Ascending aorta (tissue), 2 donors: ENCODE results near the gene FBXL13. TPM values are rescaled to one million over a fixed set of nuclear protein-coding genes. Genes with fewer than 3 reads are reported as not detected.
"Not testable (repeated sequence)": the region's sequence is repeated elsewhere in the genome, so short reads cannot be mapped to it uniquely, and the experiment has no call there.

Experiments
- DNase-seq, 2 donors: peaks; one replicate each; pipeline ENCODE4 v3.0.0-alpha.2; 2019; ENCODE audit warnings: low spot score in 2 of 2
- H3K27ac ChIP-seq, 2 donors: fragments of 200-600 bp; sonication (generic); one replicate each; pipeline ENCODE4 v1.5.1; 2016 to 2017; ENCODE audit warnings: mild to moderate bottlenecking in 1 of 2
- H3K27me3 ChIP-seq: fragments of 200-600 bp; sonication (generic); one replicate; pipeline ENCODE4 v1.5.1; 2017
- H3K36me3 ChIP-seq, 2 donors: fragments of 200-600 bp; sonication (generic); one replicate each; pipeline ENCODE4 v1.5.1; 2016
- H3K4me1 ChIP-seq, 2 donors: fragments of 200-600 bp; sonication (generic); one replicate each; pipeline ENCODE4 v1.5.1; 2016 to 2017; ENCODE audit warnings: mild to moderate bottlenecking in 1 of 2
- H3K4me3 ChIP-seq, 2 donors: fragments of 200-600 bp; sonication (generic); one replicate each; pipeline ENCODE4 v1.5.1; 2016 to 2017; ENCODE audit warnings: mild to moderate bottlenecking in 1 of 2
- H3K9me3 ChIP-seq, 2 donors: fragments of 200-600 bp; sonication (generic); one replicate each; pipeline ENCODE4 v1.5.1; 2016
- intact Hi-C: fragments of 100-400 bp; cut with DNase I; formaldehyde crosslinking; loops from one replicate; pipeline ENCODE4 v1.15.1; 2023
- total RNA-seq: library from RNA; depleted of rRNA; stranded (reverse); fragments of >200 nt; gene quantifications from one replicate; pipeline ENCODE4 v1.1.0, GENCODE V29; 2016
- TF ChIP-seq, protein P1 (sequence below), 3 experiments: fragments of 200-600 bp in 2 of 3; fragments of 450-650 bp in 1 of 3; sonication (generic) in 2 of 3; IDR thresholded peaks; one replicate each; pipeline ENCODE4 v1.5.1; 2016 to 2019; ENCODE audit warnings: antibody characterized with exemption in 3 of 3, mild to moderate bottlenecking in 1 of 3, moderate library complexity in 1 of 3

FBXL13 gene
- total RNA-seq, 1 donor from 2014 or later: 0.75 TPM

GRCh38 chr7:103009466-103010185 is 65.0 kb downstream of the FBXL13 start:
- Histone ChIP-seq H3K27me3 (no peaks in the 10 kb centered on the region), H3K9me3 (no peaks in the 10 kb centered on the region), H3K4me3 (no peak overlapping the region), H3K4me1 (no peaks in the 10 kb centered on the region), H3K27ac (no peak overlapping the region), H3K36me3 (no peaks in the 10 kb centered on the region)
- TF ChIP-seq, protein P1, sequence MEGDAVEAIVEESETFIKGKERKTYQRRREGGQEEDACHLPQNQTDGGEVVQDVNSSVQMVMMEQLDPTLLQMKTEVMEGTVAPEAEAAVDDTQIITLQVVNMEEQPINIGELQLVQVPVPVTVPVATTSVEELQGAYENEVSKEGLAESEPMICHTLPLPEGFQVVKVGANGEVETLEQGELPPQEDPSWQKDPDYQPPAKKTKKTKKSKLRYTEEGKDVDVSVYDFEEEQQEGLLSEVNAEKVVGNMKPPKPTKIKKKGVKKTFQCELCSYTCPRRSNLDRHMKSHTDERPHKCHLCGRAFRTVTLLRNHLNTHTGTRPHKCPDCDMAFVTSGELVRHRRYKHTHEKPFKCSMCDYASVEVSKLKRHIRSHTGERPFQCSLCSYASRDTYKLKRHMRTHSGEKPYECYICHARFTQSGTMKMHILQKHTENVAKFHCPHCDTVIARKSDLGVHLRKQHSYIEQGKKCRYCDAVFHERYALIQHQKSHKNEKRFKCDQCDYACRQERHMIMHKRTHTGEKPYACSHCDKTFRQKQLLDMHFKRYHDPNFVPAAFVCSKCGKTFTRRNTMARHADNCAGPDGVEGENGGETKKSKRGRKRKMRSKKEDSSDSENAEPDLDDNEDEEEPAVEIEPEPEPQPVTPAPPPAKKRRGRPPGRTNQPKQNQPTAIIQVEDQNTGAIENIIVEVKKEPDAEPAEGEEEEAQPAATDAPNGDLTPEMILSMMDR (IDR thresholded peaks at IDR 0.05): no peak
- intact Hi-C loops: no loop called here
- no peak for DNase-seq

GRCh38 chr7:103003004-103003403 is 71.6 kb downstream of the FBXL13 start:
- intact Hi-C loops: no loop called here
- no peaks in the 10 kb centered on the region for H3K36me3 ChIP-seq
- TF ChIP-seq, protein P1 (IDR thresholded peaks at IDR 0.05): no peak
- no peak overlapping the region for H3K4me3 ChIP-seq
- DNase-seq: no peak
- no peaks in the 10 kb centered on the region for H3K9me3 ChIP-seq
- H3K27ac ChIP-seq: no peak overlapping the region
- H3K27me3 ChIP-seq: no peaks in the 10 kb centered on the region
- no peaks in the 10 kb centered on the region for H3K4me1 ChIP-seq

GRCh38 chr7:103001210-103001609 is 73.4 kb downstream of the FBXL13 start:
- Histone ChIP-seq H3K36me3 (no peaks in the 10 kb centered on the region), H3K4me1 (no peaks in the 10 kb centered on the region), H3K27ac (no peak overlapping the region), H3K4me3 (no peak overlapping the region), H3K9me3 (no peaks in the 10 kb centered on the region), H3K27me3 (no peaks in the 10 kb centered on the region)
- DNase-seq: no peak
- TF ChIP-seq, protein P1 (IDR thresholded peaks at IDR 0.05): no peak
- intact Hi-C loops: no loop called here

DNA sequence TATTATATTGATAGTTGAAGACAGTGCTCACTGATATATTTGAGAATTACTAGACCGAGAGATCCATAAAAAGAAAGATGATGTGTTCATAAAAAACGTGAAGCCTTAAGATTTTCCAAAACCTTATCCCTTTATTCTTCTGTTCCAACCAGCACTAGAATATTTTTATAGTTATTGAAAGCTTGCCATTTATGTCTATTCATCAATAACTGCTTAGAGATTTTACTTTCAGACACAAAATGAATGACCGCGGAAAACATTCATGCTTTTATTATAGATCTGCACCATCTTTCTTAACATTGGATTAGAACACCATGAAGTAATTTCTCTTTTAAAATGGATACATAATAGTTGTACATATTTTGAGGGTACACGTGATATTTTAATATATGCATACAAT is 77.6 kb downstream of the FBXL13 start:
- intact Hi-C loops: no loop called here
- TF ChIP-seq, protein P1 (IDR thresholded peaks at IDR 0.05): no peak

GRCh38 chr7:102995609-102996008 is 79.0 kb downstream of the FBXL13 start:
- H3K27me3 ChIP-seq, H3K36me3 ChIP-seq, H3K9me3 ChIP-seq, H3K4me3 ChIP-seq, DNase-seq, H3K27ac ChIP-seq, intact Hi-C loops: not testable (repeated sequence)
- peaks cover 14 to 27% of the 10 kb centered on the region in 2 donors for H3K4me1 ChIP-seq

More for the DNA sequence above, 77.6 kb downstream of the FBXL13 start:
- peaks cover 8 to 18% of the 10 kb centered on the region in 2 donors for H3K4me1 ChIP-seq
- no peaks in the 10 kb centered on the region for H3K27me3 ChIP-seq
- H3K4me3 ChIP-seq: no peak overlapping the region
- no peaks in the 10 kb centered on the region for H3K36me3 ChIP-seq
- H3K27ac ChIP-seq: no peak overlapping the region
- no peaks in the 10 kb centered on the region for H3K9me3 ChIP-seq
- no peak for DNase-seq

GRCh38 chr7:102994567-102994966 is 80.0 kb downstream of the FBXL13 start:
- no peak for DNase-seq
- intact Hi-C loops: loop anchor here (5.0 kb wide), 1 partner anchor 122 kb away; no protein-coding TSS in a partner anchor

More at GRCh38 chr7:102994567-102994966, 80.0 kb downstream of the FBXL13 start:
- Histone ChIP-seq H3K9me3 (no peaks in the 10 kb centered on the region), H3K36me3 (no peaks in the 10 kb centered on the region), H3K27me3 (no peaks in the 10 kb centered on the region), H3K4me1 (peaks cover 14 to 35% of the 10 kb centered on the region in 2 donors), H3K4me3 (no peak overlapping the region), H3K27ac (peak overlapping the region; percentile 6 to 81)
- TF ChIP-seq, protein P1 (IDR thresholded peaks at IDR 0.05): no peak
